HUES48 (cell line): Measurements from ENCODE around the gene TTC38.
"Not testable (repeated sequence)": the region's sequence is repeated elsewhere in the genome, so short reads cannot be mapped to it uniquely, and the experiment has no call there.

Experiments
- H3K27ac ChIP-seq: one replicate; pipeline ENCODE4 v1.7.0; 2013; ENCODE audit warnings: low read depth, low read length, inconsistent platforms
- H3K27me3 ChIP-seq: 2 replicates; pipeline ENCODE4 v1.6.1; 2013; ENCODE audit warnings: mild to moderate bottlenecking, low read length; ENCODE audit not compliant: control insufficient read depth, insufficient read depth
- H3K36me3 ChIP-seq: 2 replicates; pipeline ENCODE4 v1.6.1; 2013; ENCODE audit warnings: low read length; ENCODE audit not compliant: control insufficient read depth, insufficient read depth
- H3K4me1 ChIP-seq: 2 replicates; pipeline ENCODE4 v1.6.1; 2013; ENCODE audit warnings: mild to moderate bottlenecking, low read length; ENCODE audit not compliant: control insufficient read depth, insufficient read depth
- H3K4me3 ChIP-seq: 2 replicates; pipeline ENCODE4 v1.5.1; 2013; ENCODE audit warnings: mild to moderate bottlenecking, low read depth, low read length
- H3K9ac ChIP-seq: 2 replicates; pipeline ENCODE4 v1.6.1; 2013; ENCODE audit warnings: mild to moderate bottlenecking, low read depth, low read length, moderate library complexity
- H3K9me3 ChIP-seq: 2 replicates; pipeline ENCODE4 v1.6.1; 2013; ENCODE audit warnings: low read length; ENCODE audit not compliant: control insufficient read depth, insufficient read depth

The TTC38 gene

GRCh38 chr22:46263216-46263590 is 4.6 kb upstream of the TTC38 start, which contains the start of gene PKDREJ:
TSS of gene PKDREJ (minus strand) at chr22:46263343. CDS start at chr22:46263322, 21 bp downstream.
- Histone ChIP-seq H3K27me3 (peaks cover 65% of the 10 kb centered on the region), H3K4me1 (no peaks in the 10 kb centered on the region), H3K36me3 (no peaks in the 10 kb centered on the region), H3K27ac (no peak within 1 kb of the TSS), H3K4me3 (peak within 1 kb of the TSS; percentile 44; the same call in 1 of the 2 replicates), H3K9me3 (peaks cover 9% of the 10 kb centered on the region; the same call in 1 of the 2 replicates), H3K9ac (no peak within 1 kb of the TSS)

- H3K4me3 ChIP-seq, H3K27ac ChIP-seq, H3K4me1 ChIP-seq, H3K9ac ChIP-seq, H3K9me3 ChIP-seq, H3K36me3 ChIP-seq: not testable (repeated sequence)
- H3K27me3 ChIP-seq: peaks cover 57% of the 10 kb centered on the region
Measured at GRCh38 chr22:46264520-46264919, 3.3 kb upstream of the TTC38 start.

- H3K9ac ChIP-seq, H3K36me3 ChIP-seq, H3K4me1 ChIP-seq, H3K9me3 ChIP-seq, H3K4me3 ChIP-seq, H3K27ac ChIP-seq: not testable (repeated sequence)
- peaks cover 47% of the 10 kb centered on the region for H3K27me3 ChIP-seq
Measured at GRCh38 chr22:46265627-46266026, 2.2 kb upstream of the TTC38 start.

GRCh38 chr22:46269564-46269963 is 1.8 kb downstream of the TTC38 start:
- Histone ChIP-seq H3K4me3 (no peak overlapping the region), H3K36me3 (peaks cover 23% of the 10 kb centered on the region), H3K9ac (no peak overlapping the region), H3K4me1 (no peaks in the 10 kb centered on the region), H3K27ac (no peak overlapping the region), H3K9me3 (peaks cover 3% of the 10 kb centered on the region; the same call in 1 of the 2 replicates), H3K27me3 (peaks cover 8% of the 10 kb centered on the region; the same call in 1 of the 2 replicates)

GRCh38 chr22:46272196-46272595 is 4.4 kb downstream of the TTC38 start:
- Histone ChIP-seq H3K4me1 (no peaks in the 10 kb centered on the region), H3K9me3 (no peaks in the 10 kb centered on the region), H3K36me3 (peaks cover 41% of the 10 kb centered on the region), H3K27ac (no peak overlapping the region), H3K9ac (no peak overlapping the region), H3K4me3 (no peak overlapping the region), H3K27me3 (no peaks in the 10 kb centered on the region)

- Histone ChIP-seq H3K27ac (no peak overlapping the region), H3K36me3 (peaks cover 43% of the 10 kb centered on the region), H3K4me3 (no peak overlapping the region), H3K9me3 (no peaks in the 10 kb centered on the region), H3K27me3 (no peaks in the 10 kb centered on the region), H3K9ac (no peak overlapping the region), H3K4me1 (no peaks in the 10 kb centered on the region)
Measured at GRCh38 chr22:46272762-46273431, 5.1 kb downstream of the TTC38 start.

GRCh38 chr22:46273432-46274148 is 5.8 kb downstream of the TTC38 start:
- peaks cover 50% of the 10 kb centered on the region for H3K36me3 ChIP-seq
- no peak overlapping the region for H3K9ac ChIP-seq
- H3K27ac ChIP-seq: no peak overlapping the region
- no peaks in the 10 kb centered on the region for H3K4me1 ChIP-seq
- no peaks in the 10 kb centered on the region for H3K27me3 ChIP-seq
- no peak overlapping the region for H3K4me3 ChIP-seq
- no peaks in the 10 kb centered on the region for H3K9me3 ChIP-seq

GRCh38 chr22:46274381-46274780 is 6.6 kb downstream of the TTC38 start:
- H3K36me3 ChIP-seq: peaks cover 58% of the 10 kb centered on the region
- H3K9ac ChIP-seq: no peak overlapping the region
- no peaks in the 10 kb centered on the region for H3K9me3 ChIP-seq
- H3K27me3 ChIP-seq: no peaks in the 10 kb centered on the region
- no peak overlapping the region for H3K27ac ChIP-seq
- no peaks in the 10 kb centered on the region for H3K4me1 ChIP-seq
- no peak overlapping the region for H3K4me3 ChIP-seq

GRCh38 chr22:46275455-46276122 is 7.8 kb downstream of the TTC38 start:
- Histone ChIP-seq H3K27me3 (no peaks in the 10 kb centered on the region), H3K9ac (no peak overlapping the region), H3K36me3 (peaks cover 69% of the 10 kb centered on the region), H3K9me3 (no peaks in the 10 kb centered on the region), H3K4me1 (no peaks in the 10 kb centered on the region), H3K27ac (no peak overlapping the region), H3K4me3 (no peak overlapping the region)

GRCh38 chr22:46276563-46276962 is 8.8 kb downstream of the TTC38 start:
- Histone ChIP-seq H3K9ac (no peak overlapping the region), H3K27ac (no peak overlapping the region), H3K36me3 (peaks cover 78% of the 10 kb centered on the region), H3K9me3 (no peaks in the 10 kb centered on the region), H3K4me3 (no peak overlapping the region), H3K27me3 (no peaks in the 10 kb centered on the region), H3K4me1 (no peaks in the 10 kb centered on the region)
